Activated naive CD4-positive, alpha-beta T cell treated with anti-CD3 and anti-CD28 coated beads, Interleukin-2, amount 50 U/mL, for 16 hours (primary cell): ENCODE data around the gene ITGAL.
A peak's percentile ranks its signal among the peaks of the same experiment; 100 is the strongest.
"Not testable (repeated sequence)": the region's sequence is repeated elsewhere in the genome, so short reads cannot be mapped to it uniquely, and the experiment has no call there.

Experiments used
- DNase-seq: peaks from one replicate; pipeline ENCODE4 v3.0.0-alpha.2; 2020

The ITGAL gene

DNA sequence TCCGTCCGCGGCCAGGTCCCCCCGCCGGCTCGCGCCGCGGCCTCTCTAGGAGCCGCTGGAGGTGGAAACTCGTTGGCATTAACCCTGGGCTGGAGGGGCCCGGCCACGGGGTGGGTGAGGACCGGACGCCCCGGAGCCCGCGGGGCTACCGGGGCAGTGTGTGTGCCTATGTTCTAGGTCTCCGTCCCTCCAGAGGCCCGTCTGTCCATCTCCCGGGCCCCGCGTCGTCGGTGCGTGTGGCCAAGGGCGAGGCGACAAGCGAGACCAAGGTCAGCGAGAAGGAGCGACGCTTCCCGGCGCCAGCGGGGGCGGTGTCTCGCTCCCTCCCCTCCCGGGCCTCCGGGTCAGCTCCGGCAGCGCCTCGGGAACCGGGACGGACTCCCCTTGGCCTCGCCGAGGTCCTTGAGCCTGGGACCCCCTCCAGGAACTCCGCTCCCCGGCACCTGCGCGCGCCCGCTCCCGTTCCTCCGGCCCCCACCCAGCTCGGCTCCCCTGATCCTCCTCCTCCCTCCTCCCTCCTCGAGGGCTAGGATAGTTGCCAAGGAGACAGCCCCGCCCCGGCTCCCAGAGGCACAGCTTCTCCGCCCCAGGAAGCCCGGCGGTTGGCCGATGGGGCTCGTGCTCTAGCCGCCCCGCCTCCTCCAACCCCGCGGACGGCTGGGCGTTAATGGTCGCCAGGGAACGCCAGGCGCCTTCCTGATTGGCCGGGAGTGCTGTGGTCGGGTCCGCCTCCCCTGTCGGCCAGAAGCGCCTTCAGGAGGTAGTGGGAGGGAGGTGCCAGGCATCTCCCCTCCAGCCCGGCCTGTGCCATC lies 54.5 kb downstream of the ITGAL start:
- DNase-seq = peak; percentile 88

DNA sequence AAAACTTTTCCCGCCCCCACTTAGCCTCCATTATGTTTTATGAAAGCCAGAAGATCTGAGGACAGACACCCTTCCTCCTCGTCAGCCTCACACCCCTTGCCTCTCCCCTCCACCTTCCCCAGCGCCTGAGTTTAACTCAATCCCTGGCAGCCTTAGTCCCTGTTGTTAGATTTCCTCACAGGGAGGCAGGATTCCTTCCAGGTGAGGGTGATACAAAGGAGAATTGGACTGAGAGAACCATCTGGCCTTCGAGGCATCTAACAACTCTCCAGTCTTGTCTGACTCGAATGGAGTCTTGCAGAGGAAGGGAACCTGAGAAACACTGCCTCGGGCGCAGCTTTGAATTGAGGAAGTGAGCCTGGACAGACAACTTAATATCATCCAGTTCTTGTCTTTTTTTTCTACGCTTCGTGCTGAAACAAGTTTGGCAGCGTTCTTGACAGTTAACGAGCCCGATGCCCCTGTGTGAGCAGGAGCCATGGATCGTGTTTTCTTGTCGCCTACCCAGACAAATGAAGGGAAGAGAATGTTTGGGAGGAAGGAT lies 55.2 kb downstream of the ITGAL start:
- no peak for DNase-seq

DNA sequence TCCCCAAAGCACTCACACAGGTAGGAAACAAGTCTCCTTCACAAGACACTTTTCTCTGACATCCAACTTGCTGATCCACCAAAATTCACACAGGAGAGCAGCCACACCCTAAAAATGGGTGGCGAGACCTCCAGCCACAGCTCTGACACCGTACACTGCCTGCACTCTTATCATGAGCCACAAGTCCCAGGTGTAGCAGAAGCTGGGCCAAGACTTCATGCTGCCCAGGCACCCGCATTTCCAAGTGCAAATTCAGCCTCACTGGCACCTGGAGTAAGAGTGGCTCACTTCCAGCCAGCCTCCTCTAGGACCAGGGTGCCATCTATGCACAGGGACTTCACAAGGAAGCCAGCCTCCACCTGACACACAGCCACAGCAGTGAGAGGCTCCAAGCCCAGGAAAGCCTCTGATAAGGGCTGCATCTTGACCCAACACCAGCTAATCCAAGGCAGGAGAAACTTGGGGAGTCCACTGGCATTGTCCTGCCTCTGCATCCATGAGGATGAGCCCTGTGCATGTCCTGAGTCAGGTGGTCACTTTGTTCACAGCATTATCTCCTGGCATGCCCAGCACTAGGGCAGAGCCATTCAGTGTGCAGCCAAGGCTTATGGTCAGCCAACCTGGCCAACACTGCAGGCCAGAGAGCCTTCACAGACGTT lies 56.4 kb downstream of the ITGAL start:
- no peak for DNase-seq

DNA sequence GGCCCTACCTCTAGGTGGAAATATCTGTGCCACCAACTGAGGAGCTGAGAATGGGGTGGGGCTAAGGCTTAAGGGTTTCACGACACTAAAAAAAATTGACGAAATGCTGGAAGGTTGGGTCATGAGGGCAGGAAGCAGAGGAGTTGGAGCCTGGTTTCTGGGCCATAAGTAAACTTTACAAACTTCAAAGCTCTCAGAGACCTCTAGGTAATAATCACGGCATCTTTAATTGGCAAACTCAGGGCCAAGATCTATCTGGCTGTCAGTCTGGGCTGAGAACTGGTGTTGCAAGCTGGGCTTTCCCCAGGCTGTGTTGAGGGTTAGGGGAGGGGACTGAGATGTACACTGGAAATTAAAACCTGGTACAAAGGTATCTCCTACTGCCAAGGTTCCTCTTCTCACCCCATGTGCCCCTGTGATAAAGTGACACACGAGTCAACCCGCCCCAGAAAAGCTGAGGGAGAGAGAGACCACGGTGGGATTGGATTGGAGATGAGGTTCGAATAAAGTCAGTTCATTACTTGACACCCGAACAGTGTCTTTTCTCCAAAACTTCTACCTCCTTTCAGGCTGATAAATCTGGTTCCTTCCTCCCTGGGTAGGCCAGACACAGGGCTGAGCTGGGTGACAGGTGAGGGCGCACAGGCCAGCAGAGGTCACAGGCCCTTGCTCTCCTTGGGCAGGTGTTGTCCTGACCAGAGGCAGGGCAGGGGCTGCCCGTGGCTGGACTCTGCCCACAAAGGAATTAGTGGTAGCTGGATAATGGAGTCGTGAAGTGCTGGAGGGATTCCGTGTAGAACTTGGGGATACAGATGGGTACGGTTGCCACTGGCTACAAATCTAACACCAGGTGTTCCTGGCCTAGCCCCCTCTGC lies 57.9 kb downstream of the ITGAL start:
- no peak for DNase-seq

DNA sequence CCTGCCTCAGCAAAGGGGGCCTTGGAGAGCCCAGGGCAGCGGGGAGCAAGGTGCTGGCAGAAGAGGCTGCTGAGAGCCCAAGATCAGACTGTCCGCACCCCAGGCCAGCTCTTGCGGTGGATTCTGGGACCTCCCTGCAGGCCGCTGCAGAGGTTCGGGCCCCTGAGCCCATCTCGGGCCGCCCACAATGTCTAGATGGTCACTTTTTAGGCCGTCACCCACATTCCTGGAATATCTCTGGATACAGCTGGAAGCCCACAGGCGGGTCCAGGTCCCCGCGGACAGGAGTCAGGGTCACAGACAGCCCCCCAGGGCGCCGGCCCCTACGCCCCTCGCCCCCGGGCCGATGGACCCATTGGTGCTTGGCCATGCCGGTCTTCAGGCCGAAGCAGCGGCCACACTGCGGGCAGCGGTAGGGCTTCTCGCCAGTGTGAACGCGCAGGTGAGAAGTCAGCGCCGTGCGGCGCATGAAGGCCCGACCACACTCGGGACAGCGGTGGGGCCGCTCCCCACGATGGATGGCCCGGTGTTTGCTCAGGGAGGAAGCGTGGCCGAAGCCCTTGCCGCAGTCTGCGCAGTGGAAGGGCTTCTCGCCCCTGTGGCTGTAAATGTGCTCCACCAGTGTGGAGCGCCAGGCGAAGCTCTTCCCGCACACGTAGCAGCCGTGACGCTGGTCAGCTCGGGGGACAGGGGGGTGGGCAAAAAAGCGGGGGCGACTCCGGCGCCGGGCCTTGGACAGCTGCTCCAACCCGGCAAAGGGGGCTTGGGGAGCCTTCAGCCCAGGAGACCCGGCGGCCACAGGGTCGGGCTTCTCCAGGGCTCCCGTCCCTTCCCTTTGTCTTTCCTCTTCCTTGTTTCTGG lies 60.0 kb downstream of the ITGAL start:
- DNase-seq = no peak

DNA sequence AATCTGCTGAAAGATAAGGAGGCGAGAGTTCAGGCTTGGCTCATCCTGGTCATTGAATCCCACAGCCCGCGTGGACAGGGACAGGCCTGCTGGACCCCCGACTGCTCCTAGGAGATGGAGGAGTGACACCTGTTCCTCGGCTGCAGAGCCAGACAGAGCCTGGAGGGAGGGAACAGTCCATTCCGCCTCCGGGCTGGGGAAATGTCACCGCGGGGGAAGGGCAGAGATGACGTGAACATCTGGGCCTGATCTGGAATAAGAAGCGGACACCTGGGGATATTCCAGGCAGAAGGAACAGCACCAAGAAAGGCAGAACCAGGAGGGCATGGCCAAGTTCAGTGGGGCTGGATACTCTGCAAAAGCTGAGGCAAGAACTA lies 60.6 kb downstream of the ITGAL start:
- no peak for DNase-seq

DNA sequence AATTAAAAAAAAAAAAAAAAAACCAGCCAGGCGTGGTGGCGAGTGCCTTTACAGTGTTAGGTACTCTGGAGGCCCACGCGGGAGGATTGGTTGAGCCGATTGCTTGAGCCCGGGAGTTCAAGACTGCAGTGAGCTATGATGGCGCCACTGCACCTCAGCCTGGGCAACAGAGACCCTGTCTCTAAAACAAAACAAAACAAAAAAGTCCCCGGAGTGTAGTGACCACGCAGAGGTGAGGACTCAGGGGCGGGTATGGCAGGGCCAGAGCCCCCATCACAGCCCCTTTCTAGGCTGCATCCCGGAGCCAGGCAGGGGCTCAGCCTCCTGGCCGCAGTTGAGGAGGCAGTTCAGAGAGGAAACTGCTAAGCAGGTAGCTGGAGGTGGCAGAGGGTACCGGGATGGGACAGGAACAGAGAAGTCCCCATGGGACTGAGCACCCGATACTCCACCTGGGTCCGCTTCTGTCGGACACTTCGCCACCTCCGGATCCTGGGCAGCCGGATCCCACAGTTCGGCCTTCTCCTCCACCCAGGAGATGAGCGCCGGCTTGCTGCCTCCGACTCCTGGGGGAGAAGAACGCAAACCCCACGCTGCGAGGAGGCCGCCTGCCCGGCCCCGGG lies 61.3 kb downstream of the ITGAL start:
- peak; percentile 27 for DNase-seq

DNA sequence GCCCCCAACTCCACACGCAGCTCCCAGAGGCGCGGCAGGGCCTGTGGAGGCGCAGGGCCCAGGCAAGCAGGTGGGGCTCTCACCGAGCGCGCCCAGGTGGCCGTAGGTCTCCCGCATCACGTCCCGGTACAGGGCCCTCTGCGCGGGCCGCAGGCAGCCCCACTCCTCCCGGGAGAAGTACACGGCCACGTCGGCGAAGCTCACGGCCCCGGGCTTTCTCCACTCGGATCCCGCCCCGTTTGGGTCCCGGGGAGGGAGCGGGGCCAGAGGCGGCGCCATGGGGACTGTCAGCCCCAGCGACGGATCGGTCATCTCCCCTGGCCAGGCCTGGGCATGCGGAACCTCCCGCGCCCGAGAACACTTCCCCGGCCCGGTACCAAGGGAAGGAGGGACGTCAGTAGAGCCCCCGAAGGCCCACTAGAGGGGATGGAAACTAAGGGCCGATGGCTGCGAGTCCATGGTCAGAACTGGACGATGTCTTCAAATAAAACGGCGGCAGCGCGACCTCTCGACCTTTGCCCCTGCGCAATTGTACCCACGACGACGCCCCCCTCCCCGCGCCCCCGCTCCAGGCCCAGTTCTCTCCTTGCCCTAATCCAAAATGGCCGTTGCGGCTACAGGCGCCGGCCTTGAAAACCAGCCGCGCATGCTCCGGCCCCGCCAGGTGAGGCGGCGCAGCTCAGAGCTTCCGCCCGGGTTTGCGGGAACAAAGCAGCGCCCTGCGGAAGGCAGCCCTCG lies 62.0 kb downstream of the ITGAL start, which contains the start of gene ZNF747:
TSS of gene ZNF747 (minus strand) at position 491 of the 738 bp plus-strand sequence. CDS start at position 312, 179 bp downstream.
- peak; percentile 93 for DNase-seq

DNA sequence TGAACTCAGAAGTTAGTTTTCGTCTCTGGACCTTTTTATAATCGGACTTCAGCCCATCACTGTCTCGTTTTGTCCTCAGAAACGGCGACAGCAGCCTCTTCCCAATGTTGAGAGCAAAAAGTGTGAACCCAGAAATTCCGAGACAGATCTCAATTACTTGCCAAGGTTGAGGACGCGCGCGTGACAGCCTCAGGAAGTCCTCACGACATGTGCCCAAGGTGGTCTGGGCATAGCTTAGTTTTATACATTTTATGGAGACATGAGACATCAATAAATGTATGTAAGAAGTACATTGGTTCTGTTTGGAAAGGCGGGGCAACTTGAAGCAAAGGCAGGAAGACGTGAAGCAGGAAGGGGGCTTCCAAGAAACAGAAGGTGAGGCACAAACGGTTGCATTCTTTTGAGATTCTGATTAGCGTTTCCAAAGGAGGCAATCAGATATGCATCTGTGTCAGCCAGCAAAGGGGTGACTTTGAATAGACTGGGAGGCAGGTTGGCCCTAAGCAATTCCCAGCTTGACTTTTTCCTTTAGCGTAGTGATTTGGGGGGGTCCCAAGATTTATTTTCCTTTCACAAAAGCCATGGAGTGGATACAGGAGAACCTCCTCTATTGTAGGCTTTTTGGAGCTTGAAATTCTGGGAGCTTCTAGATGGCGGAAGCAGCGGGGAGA lies 62.7 kb downstream of the ITGAL start:
- DNase-seq = no peak

DNA sequence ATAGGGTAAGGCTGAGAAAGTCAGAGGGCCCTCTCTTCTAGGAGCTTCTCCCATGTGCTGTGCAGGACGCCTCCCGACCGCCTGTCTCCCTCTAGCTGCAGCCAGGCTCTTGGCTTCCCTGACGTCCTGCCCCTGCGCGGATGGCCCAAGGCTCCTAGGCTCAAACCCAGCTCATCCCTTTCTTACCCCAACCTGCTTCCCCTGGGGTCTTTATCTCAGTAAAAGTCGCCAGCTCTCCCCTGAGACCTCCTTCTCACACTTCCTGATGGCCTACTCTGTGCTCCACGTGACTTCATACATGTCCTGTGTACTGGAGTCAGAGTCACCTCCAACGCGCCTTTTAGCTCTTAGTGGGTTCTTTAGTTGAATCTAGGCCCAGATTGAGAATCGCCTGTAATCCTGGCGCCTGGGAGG lies 63.2 kb downstream of the ITGAL start:
- DNase-seq = peak; percentile 72

DNA sequence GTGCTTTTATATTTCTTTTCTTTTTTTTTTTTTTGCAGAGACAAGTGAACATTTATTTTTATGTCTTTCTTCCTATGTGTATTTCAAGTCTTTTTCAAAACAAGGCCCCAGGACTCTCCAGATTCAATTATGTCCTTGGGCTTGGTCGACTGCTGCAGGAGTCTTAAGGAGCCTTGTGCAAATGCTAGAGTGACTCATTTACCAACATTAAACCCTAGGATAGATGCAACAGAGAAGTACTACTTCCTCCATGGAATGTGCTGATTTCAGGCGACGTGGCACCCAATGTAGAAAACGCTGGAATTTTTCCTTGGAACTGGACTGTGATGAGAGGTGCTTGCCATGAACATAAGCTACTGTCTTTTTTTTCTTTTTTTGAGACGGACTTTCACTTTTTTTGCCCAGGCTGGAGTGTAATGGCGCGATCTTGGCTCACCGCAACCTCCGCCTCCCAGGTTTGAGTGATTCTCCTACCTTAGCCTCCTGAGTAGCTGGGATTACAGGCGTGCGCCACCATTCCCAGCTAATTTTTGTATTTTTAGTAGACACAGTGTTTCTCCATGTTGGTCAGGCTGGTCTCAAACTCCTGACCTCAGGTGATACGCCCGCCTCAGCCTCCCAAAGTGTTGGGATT lies 64.0 kb downstream of the ITGAL start:
- not testable (repeated sequence) for DNase-seq

DNA sequence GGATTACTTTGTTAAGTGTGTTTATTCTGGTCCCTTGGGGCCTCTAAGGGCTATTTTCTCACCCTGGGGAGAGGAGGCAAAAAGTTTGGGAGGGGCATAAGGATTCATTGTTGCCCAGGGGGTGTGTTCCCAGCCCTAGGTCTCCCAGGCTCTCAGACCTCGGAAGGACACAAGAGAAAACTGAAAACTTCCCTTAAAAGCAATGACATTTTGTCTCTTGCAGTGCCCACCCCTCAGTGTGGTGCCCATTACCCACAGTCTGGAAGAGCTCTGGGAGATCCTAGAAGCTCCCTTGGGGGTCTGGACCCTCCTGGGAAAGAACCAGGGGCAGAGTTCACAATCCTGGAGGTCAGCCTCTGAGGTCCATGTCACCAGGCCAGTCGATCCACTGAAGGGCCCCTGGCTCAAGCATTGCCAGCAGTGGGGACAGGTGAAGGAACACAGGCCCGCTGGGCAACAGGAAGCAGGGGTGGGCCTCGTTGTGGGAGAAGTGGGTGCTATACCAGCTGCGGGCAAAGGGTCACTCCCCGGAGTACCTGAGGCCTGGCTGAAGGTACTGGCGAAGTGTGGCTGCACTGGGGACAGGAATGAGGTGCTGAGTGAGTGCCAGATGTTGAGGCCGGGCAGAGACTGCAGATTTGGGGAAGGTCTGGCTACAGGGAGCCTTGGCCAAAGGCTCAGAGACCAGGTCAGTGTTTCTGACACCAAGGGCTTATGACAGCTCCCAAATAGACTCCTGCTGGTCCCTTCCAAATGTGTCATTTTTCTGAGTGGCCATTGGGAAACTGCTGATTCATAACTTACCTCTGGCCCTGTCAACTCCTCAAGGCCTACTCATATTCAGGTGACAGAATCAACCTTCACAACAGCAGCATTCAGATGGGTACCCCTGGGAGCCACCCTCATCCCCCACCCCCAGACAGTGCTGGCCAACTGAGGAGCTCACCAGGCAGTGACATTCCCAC lies 66.7 kb downstream of the ITGAL start:
- no peak for DNase-seq

DNA sequence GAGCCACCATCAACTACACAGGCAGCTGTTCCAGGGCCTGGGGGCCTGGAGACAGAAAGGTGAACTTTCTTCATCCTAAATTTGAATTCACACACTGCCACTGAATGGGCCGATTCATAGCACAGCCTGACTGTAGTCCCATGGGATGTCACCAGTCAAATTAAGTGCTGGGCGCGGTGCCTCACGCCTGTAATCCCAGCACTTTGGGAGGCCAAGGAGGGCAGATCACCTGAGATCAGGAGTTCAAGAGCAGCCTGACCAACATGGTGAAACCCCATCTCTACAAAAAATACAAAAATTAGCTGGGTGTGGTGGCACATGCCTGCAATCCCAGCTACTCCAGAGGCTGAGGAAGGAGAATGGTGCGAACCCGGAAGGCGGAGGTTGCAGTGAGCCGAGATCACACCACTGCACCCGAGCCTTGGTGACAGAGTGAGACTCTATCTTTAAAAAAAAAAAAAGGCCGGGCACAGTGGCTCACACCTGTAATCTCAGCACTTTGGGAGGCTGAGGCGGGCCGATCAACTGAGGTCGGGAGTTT lies 67.5 kb downstream of the ITGAL start:
- DNase-seq = not testable (repeated sequence)

DNA sequence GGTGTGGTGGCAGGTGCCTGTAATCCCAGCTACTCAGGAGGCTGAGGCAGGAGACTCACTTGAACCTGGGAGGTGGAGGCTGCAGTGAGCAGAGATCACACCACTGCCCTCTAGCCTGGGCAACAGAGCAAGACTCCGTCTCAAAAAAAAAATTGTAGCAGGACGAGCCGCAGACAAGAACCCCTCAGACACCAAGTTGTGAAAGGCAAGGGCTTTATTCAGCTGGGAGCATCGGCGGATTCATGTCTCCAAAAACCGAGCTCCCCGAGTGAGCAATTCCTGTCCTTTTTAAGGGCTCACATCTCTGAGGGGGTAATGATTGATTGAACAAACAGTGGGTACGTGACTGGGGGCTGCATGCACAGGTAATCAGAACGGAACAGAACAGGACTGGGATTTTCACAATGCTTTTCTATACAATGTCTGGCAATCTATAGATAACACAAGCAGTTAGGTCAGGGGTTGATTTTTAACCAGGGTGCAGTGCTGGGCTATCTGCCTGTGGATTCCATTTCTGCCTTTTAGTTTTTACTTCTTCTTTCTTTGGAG lies 68.4 kb downstream of the ITGAL start:
- not testable (repeated sequence) for DNase-seq

DNA sequence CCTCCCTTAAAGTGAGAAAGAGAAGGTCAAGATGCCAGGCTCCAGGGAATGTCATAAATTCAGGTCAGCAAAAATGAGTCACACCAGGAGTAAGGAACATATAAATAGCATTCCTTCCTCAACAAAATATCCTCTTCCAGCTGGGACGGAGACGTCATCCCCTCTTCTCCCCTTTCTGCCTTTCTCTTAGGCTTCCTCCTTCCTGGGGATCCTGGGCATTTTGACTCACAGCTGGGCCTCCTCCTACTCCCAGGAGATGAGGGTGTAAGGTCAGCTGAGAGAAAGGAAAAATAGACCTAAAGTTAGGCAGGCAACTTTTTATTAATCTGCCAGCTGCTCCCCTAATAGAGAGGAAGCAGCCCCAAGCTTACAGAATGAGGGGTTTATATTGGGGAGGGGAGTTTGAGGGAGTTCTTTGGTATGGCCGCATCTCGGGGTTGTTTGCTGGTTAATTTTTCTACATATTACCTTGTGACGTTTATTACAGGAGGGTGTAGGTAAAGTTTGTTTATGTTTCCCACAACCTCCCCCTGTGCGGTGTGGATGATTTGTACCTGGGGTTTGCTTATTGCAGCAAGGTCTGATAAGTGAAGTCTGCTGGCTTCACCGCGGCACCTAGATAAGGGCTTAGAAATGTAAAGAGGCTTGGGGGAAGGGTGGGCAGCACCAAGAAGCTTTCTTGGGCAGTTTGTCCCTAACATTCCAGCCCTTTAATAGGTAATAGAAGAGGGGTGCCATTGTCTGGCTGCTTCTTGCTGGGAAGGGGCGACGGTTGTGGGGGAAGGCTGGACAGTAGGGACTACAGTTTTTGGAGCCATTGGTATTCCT lies 69.2 kb downstream of the ITGAL start:
- DNase-seq = no peak

DNA sequence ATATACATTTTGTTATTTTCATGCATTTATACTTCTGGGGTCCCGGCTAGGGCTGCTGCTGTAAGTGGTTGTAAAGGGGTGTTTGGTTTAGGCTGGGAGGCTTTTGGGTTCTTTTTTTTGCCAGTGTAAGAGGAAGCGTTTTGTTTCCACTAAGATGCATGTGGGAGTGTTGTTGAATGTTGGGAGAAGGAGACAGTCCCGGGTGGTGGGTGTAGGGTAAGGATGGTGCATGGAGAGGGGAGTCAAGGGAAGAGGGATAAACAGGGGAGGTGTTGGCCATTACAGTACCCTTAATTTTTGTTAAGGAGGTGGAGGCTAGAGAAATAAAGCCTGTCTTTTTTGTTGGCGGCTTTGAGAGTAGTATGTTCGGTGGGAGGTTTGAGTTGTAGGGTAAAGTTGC lies 70.5 kb downstream of the ITGAL start:
- DNase-seq = no peak

DNA sequence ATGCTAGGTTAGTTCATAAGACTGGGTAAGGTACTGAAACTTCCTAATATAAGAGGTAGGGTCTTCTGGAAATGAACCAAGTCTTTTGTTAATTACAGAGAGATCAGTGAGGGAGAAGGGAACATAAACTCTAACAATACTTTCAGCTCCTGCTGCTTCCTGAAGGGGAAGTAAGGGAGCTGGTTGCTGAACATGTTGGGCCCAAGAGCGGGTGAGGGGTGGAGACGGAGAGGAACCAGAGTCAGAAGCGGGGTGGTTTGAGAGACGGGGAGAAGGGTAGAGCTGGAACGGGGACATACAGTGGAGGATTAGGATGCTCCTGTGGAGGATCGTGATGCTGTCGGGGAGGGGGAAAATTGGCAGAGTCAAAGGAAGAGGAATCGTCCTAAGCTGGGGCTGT lies 73.6 kb downstream of the ITGAL start:
- no peak for DNase-seq
